ENCODE data around the gene TMEM219. TPM values are rescaled to one million over a fixed set of nuclear protein-coding genes. Genes with fewer than 3 reads are reported as not detected.

Gene TMEM219
- total RNA-seq, 2 donors from 2014 or later = 67.5 to 71.9 TPM

DNA sequence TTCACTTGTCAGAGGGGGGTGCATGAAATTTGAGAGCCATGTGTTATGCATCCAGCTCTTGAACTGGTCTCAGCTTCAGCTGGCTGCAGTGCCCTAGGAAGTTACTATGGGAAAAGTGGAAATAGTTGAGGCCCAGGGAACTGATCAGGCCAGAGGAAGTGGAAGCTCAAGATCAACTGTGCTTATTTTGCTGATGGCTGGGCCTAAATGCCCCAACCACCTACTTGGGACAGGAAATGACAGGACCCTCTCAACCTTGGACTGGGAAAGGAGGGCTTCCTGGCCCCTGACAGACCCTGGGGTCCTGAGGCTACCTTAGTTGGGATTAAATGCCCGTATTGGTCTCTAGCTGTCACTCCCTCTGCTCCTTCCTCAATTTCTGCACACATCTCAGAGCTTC, 10.6 kb downstream of the TMEM219 start:
- Histone ChIP-seq H3K4me3 (no peak overlapping the region), H3K27me3 (no peaks in the 10 kb centered on the region), H3K27ac (peak overlapping the region in 1 of 4 donors; percentile 88), H3K9me3 (no peaks in the 10 kb centered on the region), H3K36me3 (replicated peaks in 1 of 2; ENCODE audit: insufficient read depth in 1 of 2, low read depth in 2 of 2) (peaks cover 0 to 3% of the 10 kb centered on the region in 2 donors), H3K4me1 (peaks cover 35% of the 10 kb centered on the region)
- WGBS, 2 donors = 77 to 94% methylated on average over 1 of the region's 1 CpG
- TF ChIP-seq, protein P1, sequence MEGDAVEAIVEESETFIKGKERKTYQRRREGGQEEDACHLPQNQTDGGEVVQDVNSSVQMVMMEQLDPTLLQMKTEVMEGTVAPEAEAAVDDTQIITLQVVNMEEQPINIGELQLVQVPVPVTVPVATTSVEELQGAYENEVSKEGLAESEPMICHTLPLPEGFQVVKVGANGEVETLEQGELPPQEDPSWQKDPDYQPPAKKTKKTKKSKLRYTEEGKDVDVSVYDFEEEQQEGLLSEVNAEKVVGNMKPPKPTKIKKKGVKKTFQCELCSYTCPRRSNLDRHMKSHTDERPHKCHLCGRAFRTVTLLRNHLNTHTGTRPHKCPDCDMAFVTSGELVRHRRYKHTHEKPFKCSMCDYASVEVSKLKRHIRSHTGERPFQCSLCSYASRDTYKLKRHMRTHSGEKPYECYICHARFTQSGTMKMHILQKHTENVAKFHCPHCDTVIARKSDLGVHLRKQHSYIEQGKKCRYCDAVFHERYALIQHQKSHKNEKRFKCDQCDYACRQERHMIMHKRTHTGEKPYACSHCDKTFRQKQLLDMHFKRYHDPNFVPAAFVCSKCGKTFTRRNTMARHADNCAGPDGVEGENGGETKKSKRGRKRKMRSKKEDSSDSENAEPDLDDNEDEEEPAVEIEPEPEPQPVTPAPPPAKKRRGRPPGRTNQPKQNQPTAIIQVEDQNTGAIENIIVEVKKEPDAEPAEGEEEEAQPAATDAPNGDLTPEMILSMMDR (IDR thresholded peaks at IDR 0.05) = no peak
- TF ChIP-seq POLR2A (IDR thresholded peaks at IDR 0.05) = no peak
- intact Hi-C loops (cut with DNase I) = no loop called here
- ATAC-seq (no peak), DNase-seq (no peak)

DNA sequence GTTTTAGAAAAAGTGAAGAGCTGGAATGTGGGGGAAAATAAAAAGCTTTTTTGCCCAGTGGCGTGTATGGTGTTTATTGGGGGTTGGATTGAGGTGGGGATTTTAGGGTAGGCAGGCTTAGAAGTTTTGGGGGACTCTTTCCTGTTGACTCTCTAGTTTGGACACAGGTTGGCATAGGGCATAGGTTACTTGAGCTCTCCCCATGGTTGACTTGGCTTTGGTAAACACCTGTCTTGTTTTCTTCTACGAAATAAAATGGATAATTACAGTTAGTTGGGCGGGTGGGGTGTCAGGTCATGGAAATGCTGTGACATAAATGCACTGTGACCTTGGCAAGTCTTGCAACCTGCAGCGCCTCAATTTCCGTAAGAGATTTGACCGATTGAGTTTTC, 11.1 kb downstream of the TMEM219 start:
- DNase-seq (no peak), ATAC-seq (no peak)
- Histone ChIP-seq H3K9me3 (no peaks in the 10 kb centered on the region), H3K27ac (peak overlapping the region in 3 of 4 donors; percentile 68 to 88 (median 88)), H3K4me1 (peaks cover 35% of the 10 kb centered on the region), H3K27me3 (no peaks in the 10 kb centered on the region), H3K4me3 (no peak overlapping the region), H3K36me3 (replicated peaks in 1 of 2; ENCODE audit: insufficient read depth in 1 of 2, low read depth in 2 of 2) (peaks cover 0 to 6% of the 10 kb centered on the region in 2 donors)
- TF ChIP-seq, protein P1 (IDR thresholded peaks at IDR 0.05) = no peak
- TF ChIP-seq POLR2A (IDR thresholded peaks at IDR 0.05) = no peak
- 34 to 48% methylated on average over 6 of the region's 6 CpGs for WGBS, 2 donors
- intact Hi-C loops (cut with DNase I) = no loop called here

DNA sequence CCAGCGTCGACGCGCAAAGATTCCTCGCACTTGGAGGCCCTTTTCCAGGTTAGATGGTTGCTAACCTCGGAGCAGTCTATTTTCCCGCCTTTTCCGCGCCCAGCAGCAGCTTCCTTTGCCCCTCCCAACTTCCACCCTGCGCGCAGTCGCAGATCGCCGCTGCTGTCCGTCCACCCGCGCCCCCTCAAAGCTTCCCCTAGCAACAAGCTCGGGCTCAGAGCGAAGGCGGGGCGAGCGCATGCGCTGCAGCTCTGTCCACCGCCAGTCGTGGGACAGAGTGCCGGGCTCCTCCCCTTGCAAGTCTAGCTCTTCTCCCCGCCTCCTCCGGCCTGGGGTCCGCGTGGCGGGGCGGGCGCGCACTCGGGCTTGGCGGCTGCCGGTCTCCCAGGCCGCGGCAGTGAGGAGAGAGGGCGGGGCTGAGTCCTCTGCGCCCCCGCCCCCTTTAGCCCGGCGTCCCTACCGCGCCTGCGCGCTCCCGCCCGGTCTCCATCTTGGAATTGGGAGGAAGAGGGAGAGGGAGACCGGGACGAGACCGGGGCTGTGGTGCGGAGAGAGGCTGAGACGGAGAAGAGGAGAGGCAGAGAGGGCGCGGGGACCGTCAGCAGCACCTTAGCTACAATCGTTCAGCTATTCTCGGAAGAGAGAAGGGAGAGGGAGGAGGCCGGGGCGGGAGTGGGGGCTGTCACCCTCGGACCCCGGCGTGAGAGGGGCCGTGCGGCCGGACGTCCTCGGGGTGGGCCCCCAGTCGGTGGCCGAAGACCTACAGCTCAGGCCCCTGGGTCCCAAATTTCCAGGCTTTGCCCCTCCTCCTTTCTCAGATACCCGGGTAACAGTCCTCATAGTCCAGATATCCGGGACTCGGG, 11.7 kb downstream of the TMEM219 start, which contains the start of gene TAOK2:
Gene TAOK2 (plus strand): TSS at position 485 of the 863 bp plus-strand sequence. CDS start 3,905 bp downstream, outside the sequence.
- Histone ChIP-seq H3K4me1 (peaks cover 35% of the 10 kb centered on the region), H3K36me3 (replicated peaks in 1 of 2; ENCODE audit: insufficient read depth in 1 of 2, low read depth in 2 of 2) (peaks cover 0 to 8% of the 10 kb centered on the region in 2 donors), H3K27me3 (no peaks in the 10 kb centered on the region), H3K4me3 (peak within 1 kb of the TSS; percentile 82 to 90), H3K27ac (peak within 1 kb of the TSS; percentile 68 to 88 (median 81)), H3K9me3 (no peaks in the 10 kb centered on the region)
- DNase-seq (peak; percentile 98 to 100 (median 99)), ATAC-seq (peak; percentile 98)
- WGBS, 2 donors = 2 to 4% methylated on average over 32 to 75 of the region's 75 CpGs
- peak; percentile 21 to 84 (median 80) for TF ChIP-seq POLR2A (IDR thresholded peaks at IDR 0.05)
- TF ChIP-seq, protein P1 (IDR thresholded peaks at IDR 0.05) = no peak
- intact Hi-C loops (cut with DNase I) = no loop called here

DNA sequence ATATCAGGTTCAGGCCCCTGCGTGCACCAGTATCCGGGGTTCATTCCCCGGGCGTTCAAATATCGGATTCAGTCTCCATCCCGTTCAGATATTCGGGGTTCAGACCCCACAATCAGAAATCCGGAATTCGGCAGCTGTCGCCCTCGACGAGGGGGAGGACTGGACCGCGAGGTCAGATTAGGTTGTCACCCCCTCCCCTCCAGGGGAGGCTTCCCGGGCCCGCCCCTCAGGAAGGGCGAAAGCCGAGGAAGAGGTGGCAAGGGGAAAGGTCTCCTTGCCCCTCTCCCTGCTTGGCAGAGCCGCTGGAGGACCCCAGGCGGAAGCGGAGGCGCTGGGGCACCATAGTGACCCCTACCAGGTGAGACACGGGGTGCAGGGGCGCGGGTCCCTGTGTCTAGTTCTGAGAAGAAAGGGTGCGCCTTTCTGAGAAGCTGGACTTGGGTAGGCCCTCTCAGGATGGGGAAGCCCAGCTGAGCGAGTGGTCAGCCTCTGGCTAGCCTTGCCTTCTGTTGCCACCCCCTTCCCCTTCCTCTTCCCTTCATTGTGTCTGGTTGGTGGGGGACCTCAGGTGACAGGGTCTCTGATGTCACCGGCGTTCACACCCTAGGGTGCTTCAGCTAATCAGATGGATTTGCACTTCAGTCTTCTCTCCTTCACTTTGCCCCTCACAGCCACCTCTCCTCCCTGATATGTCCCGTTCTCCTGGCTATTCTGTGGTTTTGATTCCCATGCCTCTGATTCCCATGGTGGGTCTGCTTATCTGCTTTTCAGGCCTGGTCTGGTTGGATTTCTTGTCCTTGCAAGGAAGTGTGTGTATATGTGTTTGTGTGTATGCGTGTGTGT, 12.6 kb downstream of the TMEM219 start:
- no peak for ATAC-seq

More for the DNA sequence above, 12.6 kb downstream of the TMEM219 start:
- Histone ChIP-seq H3K27me3 (no peaks in the 10 kb centered on the region), H3K4me3 (peak overlapping the region; percentile 82 to 90), H3K4me1 (peaks cover 35% of the 10 kb centered on the region), H3K9me3 (no peaks in the 10 kb centered on the region), H3K27ac (peak overlapping the region in 3 of 4 donors; percentile 74 to 88 (median 88)), H3K36me3 (replicated peaks in 1 of 2; ENCODE audit: insufficient read depth in 1 of 2, low read depth in 2 of 2) (peaks cover 0 to 13% of the 10 kb centered on the region in 2 donors)
- TF ChIP-seq, protein P1 (IDR thresholded peaks at IDR 0.05) = no peak
- TF ChIP-seq POLR2A (IDR thresholded peaks at IDR 0.05) = no peak
- peak in 1 of 4 donors; percentile 33 for DNase-seq
- 2% methylated on average over 15 to 30 of the region's 31 CpGs for WGBS, 2 donors
- intact Hi-C loops (cut with DNase I) = no loop called here
